ENCODE data around the gene UBQLN4. TPM values are rescaled to one million over a fixed set of nuclear protein-coding genes. Genes with fewer than 3 reads are reported as not detected.

The UBQLN4 gene
- polyA plus RNA-seq, 1 experiment: 22.7 TPM

GRCh38 chr1:156078728-156079127 is 25.1 kb upstream of the UBQLN4 start:
- CTCF ChIA-PET: interaction anchor here (0.9 to 1.7 kb wide), 3 partner anchors 12 to 146 kb away, joined by 4 to 7 read pairs (median 6); no protein-coding TSS in a partner anchor
- no peaks in the 10 kb centered on the region; the same call in 1 of the 2 replicates for H3K9me3 ChIP-seq (ENCODE audit: control insufficient read depth, insufficient read depth, low read length)
- peak overlapping the region; percentile 31 for H3K4me3 ChIP-seq (ENCODE audit: low read depth, low read length)

GRCh38 chr1:156077430-156077760 is 23.8 kb upstream of the UBQLN4 start:
- POLR2A ChIA-PET: no interaction called here
- H3K4me3 ChIP-seq (ENCODE audit: low read depth, low read length): no peak overlapping the region
- CTCF ChIA-PET: no interaction called here

More at GRCh38 chr1:156078728-156079127, 25.1 kb upstream of the UBQLN4 start:
- TF ChIP-seq CTCF (IDR thresholded peaks at IDR 0.05; ENCODE audit: low read depth, low read length): no peak
- H3K27ac ChIP-seq (ENCODE audit: low read depth, low read length): no peak overlapping the region
- H3K27me3 ChIP-seq (ENCODE audit: control insufficient read depth, insufficient read depth, low read length): no peaks in the 10 kb centered on the region
- POLR2A ChIA-PET: no interaction called here
- no peak for DNase-seq (ENCODE audit: low read depth, low spot score)

GRCh38 chr1:156076609-156077429 is 23.2 kb upstream of the UBQLN4 start:
- no peak for DNase-seq (ENCODE audit: low read depth, low spot score)
- no peak for TF ChIP-seq CTCF (IDR thresholded peaks at IDR 0.05; ENCODE audit: low read depth, low read length)
- ChIA-PET POLR2A (no interaction called here), CTCF (interaction anchor here (1.9 to 2.4 kb wide), 2 partner anchors 10 to 148 kb away, joined by 6 to 12 read pairs; no protein-coding TSS in a partner anchor)
- Histone ChIP-seq H3K9me3 (ENCODE audit: control insufficient read depth, insufficient read depth, low read length) (no peaks in the 10 kb centered on the region; the same call in 1 of the 2 replicates), H3K4me3 (ENCODE audit: low read depth, low read length) (no peak overlapping the region), H3K27me3 (ENCODE audit: control insufficient read depth, insufficient read depth, low read length) (no peaks in the 10 kb centered on the region), H3K27ac (ENCODE audit: low read depth, low read length) (no peak overlapping the region)

More at GRCh38 chr1:156077430-156077760, 23.8 kb upstream of the UBQLN4 start:
- Histone ChIP-seq H3K27me3 (ENCODE audit: control insufficient read depth, insufficient read depth, low read length) (no peaks in the 10 kb centered on the region), H3K9me3 (ENCODE audit: control insufficient read depth, insufficient read depth, low read length) (no peaks in the 10 kb centered on the region; the same call in 1 of the 2 replicates), H3K27ac (ENCODE audit: low read depth, low read length) (peak overlapping the region; percentile 11)
- no peak for DNase-seq (ENCODE audit: low read depth, low spot score)
- TF ChIP-seq CTCF (IDR thresholded peaks at IDR 0.05; ENCODE audit: low read depth, low read length): no peak

GRCh38 chr1:156075775-156076204 is 22.2 kb upstream of the UBQLN4 start:
- Histone ChIP-seq H3K27ac (ENCODE audit: low read depth, low read length) (no peak overlapping the region), H3K27me3 (ENCODE audit: control insufficient read depth, insufficient read depth, low read length) (no peaks in the 10 kb centered on the region), H3K4me3 (ENCODE audit: low read depth, low read length) (no peak overlapping the region), H3K9me3 (ENCODE audit: control insufficient read depth, insufficient read depth, low read length) (no peaks in the 10 kb centered on the region; the same call in 1 of the 2 replicates)
- TF ChIP-seq CTCF (IDR thresholded peaks at IDR 0.05; ENCODE audit: low read depth, low read length): no peak
- no peak for DNase-seq (ENCODE audit: low read depth, low spot score)
- POLR2A ChIA-PET: no interaction called here
- CTCF ChIA-PET: interaction anchor here (1.4 to 2.4 kb wide), 3 partner anchors 9 to 149 kb away, joined by 5 to 12 read pairs (median 6); no protein-coding TSS in a partner anchor

- ChIA-PET POLR2A (no interaction called here), CTCF (interaction anchor here (1.4 to 2.4 kb wide), 3 partner anchors 9 to 150 kb away, joined by 5 to 12 read pairs (median 6); no protein-coding TSS in a partner anchor)
- no peak overlapping the region for H3K27ac ChIP-seq (ENCODE audit: low read depth, low read length)
- no peak for TF ChIP-seq CTCF (IDR thresholded peaks at IDR 0.05; ENCODE audit: low read depth, low read length)
- no peaks in the 10 kb centered on the region; the same call in 1 of the 2 replicates for H3K9me3 ChIP-seq (ENCODE audit: control insufficient read depth, insufficient read depth, low read length)
- H3K4me3 ChIP-seq (ENCODE audit: low read depth, low read length): no peak overlapping the region
- H3K27me3 ChIP-seq (ENCODE audit: control insufficient read depth, insufficient read depth, low read length): no peaks in the 10 kb centered on the region
- DNase-seq (ENCODE audit: low read depth, low spot score): no peak
These were observed 21.6 kb upstream of the UBQLN4 start for GRCh38 chr1:156075162-156075561.
